DMS 273 (cell line): ENCODE data around the gene MTO1.
A peak's percentile ranks its signal among the peaks of the same experiment; 100 is the strongest.
"Not testable (repeated sequence)": the region's sequence is repeated elsewhere in the genome, so short reads cannot be mapped to it uniquely, and the experiment has no call there.

ENCODE experiments used
- DNase-seq: peaks from one replicate; lab custom pipeline; 2025; ENCODE audit not compliant: unreplicated experiment; lab: John Stamatoyannopoulos, UW

The MTO1 gene

DNA sequence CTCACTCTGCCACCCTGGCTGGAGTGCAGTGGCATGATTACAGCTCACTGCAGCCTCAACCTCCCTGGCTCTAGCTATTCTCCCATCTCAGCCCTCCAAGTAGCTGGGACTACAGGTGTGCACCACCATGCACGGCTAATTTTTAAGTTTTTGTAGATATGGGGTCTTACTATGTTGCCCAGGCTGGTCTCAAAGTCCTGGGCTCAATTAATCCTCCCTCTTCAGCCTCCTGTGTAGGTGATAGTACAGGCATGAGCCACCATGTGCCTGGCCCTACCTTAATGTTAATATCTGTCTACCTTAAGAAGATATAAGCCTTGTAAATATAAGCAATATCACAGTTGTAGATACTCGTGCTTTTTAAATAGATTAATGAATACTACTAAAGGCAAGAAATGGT, 42.6 kb downstream of the MTO1 start:
- no peak for DNase-seq

- no peak for DNase-seq
Measured at GRCh38 chr6:73505142-73505541, 43.6 kb downstream of the MTO1 start.

DNA sequence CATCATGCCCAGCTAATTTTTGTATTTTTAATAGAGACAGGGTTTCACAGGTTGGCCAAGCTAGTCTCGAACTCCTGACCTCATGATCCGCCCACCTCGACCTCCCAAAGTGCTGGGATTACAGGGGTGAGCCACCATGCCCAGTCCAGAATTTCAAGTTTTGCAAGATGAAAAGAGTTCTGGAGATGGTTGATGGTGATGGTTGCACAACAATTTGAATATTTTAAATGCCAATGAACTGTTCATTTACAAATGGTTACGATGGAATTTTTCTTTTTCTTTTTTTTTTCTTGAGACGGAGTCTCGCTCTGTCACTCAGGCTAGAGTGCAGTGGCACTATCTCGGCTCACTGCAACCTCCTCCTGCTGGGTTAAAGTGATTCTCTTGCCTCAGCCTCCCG, 44.2 kb downstream of the MTO1 start:
- DNase-seq: not testable (repeated sequence)

- DNase-seq: peak; percentile 13
Measured at GRCh38 chr6:73506246-73506645, 44.7 kb downstream of the MTO1 start.

- DNase-seq: peak; percentile 53
Measured at GRCh38 chr6:73508776-73509175, 47.2 kb downstream of the MTO1 start.

- peak; percentile 21 for DNase-seq
Measured at GRCh38 chr6:73509851-73510250, 48.3 kb downstream of the MTO1 start.

DNA sequence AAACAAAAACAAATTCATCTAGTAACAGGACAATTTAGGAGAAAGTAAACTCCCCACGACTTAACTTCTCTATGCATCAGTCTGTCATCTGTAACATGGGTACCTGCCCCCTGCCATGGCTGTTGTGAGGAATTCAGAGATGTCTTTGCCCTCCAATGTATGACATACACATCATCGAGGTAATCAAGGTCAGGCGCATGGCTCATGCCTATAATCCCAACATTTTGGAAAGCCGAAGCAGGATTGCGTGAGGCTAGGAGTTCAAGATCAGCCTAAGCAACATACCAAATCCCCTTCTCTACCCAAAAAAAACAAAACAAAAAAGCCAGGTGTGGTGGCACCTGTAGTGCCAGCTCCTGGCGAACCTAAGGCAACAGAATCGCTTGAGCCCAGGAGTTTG, 50.3 kb downstream of the MTO1 start:
- peak; percentile 65 for DNase-seq

DNA sequence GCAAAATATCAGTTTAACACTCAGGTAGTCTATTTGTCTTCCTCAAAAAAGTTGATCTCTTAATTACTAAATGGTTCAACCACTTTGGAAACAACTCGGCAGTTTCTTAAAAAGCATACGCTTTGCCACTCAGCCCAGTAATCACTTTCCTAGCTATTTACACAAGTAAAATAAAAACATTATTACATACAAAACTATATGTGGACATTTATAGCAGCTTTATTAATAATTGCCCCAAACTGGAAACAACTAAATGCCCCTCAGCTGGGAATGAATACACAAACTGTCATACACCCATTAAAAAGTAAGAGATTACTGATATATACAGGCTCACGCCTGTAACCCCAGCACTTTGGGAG, 51.9 kb downstream of the MTO1 start:
- DNase-seq: peak; percentile 78

DNA sequence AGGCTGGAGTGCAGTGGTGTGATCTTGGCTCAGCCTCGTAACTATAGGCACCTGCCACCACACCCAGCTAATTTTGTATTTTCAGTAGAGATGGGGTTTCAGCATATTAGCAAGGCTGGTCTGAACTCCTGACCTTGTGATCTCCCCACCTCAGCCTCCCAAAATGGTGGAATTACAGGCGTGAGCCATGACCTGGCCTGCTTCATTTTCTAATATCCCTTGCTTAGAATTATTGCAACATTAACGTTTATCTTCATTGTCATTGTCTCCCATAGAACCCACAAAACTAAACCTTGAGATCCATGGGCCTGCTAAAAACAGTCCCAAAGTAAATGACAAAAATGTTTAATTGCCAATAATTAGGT, 53.2 kb downstream of the MTO1 start:
- peak; percentile 84 for DNase-seq

DNA sequence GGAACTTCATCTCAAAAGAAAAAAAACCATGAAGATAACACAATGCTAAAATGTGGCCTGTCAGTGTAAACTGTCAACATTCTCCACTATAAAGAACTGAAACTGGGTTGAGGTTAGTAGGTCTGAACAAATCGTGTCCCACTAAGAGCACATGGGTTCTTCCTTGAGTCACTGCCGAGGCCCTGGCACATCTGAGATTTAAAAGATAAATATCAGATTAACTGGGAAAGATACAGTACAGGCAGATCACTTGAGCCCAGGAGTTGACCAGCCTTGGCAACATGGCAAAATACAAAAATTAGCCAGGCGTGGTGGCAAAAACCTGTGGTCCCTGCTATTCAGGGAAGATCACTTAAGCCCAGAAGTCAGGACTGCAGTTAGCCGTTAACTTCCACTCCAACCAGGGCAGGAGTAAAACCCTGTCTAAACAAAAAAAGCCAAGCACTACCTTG, 53.7 kb downstream of the MTO1 start:
- DNase-seq: peak; percentile 78

DNA sequence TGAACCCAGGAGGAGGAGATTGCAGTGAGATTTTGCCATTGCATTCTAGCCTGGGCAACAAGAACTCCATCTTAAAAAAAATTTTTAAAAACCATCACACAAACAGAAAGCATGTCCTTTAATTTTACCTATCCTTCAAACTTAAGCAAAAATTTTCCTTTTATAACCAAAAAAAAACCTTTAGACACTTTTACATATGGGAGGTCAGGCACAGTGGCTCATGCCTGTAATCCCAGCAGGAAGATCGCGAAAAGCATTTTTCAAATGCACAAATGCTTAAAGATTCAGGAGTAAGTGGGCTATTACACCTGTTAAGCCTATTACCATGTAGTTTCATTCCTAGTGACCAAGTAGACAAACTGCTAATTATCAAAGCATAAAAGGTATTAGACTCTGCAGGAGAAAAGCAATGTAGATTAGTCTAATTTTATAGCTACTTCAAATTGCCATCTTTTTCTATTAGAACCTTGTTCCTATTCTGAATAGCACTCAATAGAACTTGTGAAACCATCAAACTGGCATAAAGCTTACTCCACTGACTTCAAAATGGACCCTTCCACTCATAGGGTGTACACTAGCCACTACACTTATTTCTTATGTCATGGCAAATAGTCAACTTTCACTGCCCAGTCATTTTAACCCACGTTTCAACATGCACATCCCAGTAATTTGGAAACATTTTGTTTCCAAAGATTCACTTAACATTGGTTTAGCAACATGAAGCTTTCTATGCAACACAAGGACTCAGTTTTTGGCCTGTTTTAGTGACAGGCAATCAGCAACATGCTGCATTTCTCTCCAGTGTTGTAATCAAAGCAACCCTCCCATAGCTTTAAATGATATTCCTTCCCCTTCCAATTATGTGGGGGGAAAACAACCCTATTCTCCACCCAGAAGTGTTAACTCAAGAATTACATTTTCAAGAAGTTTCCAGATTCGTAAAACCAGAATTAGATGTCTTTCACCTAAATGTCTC, 55.3 kb downstream of the MTO1 start:
- peak; percentile 60 for DNase-seq

- peak; percentile 25 for DNase-seq
Measured at GRCh38 chr6:73518100-73518981, 56.8 kb downstream of the MTO1 start.

DNA sequence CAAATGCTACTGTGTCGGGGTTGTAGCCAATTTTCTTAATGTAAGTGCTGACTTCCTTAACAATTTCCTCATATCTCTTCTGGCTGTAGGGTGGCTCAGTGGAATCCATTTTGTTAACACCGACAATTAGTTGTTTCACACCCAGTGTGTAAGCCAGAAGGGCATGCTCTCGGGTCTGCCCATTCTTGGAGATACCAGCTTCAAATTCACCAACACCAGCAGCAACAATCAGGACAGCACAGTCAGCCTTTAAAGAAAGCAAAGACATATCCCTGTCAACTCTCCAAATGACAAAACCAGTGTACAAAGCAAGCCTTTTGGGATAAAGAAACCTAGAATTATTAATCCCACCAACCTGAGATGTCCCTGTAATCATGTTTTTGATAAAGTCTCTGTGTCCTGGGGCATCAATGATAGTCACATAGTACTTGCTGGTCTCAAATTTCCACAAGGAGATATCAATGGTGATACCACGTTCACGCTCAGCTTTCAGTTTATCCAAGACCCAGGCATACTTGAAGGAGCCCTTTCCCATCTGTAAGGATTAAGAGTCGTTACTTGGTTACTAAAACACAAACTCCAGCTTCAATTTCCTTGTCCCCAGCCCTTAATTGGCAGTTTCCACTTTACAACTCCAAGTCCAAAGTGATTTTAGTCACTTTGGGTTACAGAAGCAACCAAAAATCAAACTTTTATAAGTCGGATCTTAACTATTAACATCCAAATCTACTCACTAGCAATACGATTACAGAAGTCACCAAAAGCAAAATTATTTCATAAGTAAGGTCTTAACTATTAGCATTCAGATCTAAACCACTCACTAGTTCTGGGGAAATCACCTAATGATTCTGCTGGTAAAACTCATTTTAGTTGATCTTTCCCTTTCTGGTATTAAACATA, 57.7 kb downstream of the MTO1 start:
- peak; percentile 20 for DNase-seq

DNA sequence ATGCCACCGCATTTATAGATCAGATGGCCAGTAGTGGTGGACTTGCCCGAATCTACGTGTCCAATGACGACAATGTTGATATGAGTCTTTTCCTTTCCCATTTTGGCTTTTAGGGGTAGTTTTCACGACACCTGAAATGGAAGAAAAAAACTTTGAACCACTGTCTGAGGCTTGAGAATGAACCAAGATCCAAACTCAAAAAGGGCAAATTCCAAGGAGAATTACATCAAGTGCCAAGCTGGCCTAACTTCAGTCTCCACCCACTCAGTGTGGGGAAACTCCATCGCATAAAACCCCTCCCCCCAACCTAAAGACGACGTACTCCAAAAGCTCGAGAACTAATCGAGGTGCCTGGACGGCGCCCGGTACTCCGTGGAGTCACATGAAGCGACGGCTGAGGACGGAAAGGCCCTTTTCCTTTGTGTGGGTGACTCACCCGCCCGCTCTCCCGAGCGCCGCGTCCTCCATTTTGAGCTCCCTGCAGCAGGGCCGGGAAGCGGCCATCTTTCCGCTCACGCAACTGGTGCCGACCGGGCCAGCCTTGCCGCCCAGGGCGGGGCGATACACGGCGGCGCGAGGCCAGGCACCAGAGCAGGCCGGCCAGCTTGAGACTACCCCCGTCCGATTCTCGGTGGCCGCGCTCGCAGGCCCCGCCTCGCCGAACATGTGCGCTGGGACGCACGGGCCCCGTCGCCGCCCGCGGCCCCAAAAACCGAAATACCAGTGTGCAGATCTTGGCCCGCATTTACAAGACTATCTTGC, 58.6 kb downstream of the MTO1 start:
- peak; percentile 67 for DNase-seq

DNA sequence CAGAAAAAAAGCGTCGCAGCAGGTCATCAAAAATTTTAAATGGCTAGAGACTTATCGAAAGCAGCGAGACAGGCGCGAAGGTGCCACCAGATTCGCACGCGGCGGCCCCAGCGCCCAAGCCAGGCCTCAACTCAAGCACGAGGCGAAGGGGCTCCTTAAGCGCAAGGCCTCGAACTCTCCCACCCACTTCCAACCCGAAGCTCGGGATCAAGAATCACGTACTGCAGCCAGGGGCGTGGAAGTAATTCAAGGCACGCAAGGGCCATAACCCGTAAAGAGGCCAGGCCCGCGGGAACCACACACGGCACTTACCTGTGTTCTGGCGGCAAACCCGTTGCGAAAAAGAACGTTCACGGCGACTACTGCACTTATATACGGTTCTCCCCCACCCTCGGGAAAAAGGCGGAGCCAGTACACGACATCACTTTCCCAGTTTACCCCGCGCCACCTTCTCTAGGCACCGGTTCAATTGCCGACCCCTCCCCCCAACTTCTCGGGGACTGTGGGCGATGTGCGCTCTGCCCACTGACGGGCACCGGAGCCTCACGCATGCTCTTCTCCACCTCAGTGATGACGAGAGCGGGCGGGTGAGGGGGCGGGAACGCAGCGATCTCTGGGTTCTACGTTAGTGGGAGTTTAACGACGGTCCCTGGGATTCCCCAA, 59.3 kb downstream of the MTO1 start, which contains the start of gene EEF1A1:
Gene EEF1A1, minus strand, starts transcription at position 345 of the 663 bp plus-strand sequence. CDS start 1,006 bp downstream, outside the sequence.
- peak; percentile 100 for DNase-seq

- DNase-seq: peak; percentile 95
Measured at GRCh38 chr6:73521351-73521985, 59.9 kb downstream of the MTO1 start.

- peak; percentile 89 for DNase-seq
Measured at GRCh38 chr6:73523434-73524123, 62.0 kb downstream of the MTO1 start.
